Endothelial cell of umbilical vein (primary cell): ENCODE results near the gene MMRN1. TPM values are rescaled to one million over a fixed set of nuclear protein-coding genes. Genes with fewer than 3 reads are reported as not detected.

Source experiments
- BruUV-seq: library from RNA; stranded (reverse); fragments of 400-500 nt; replicated peaks from 2 replicates; lab custom pipeline; 2021; lab: Mats Ljungman, UMichigan
- CTCF ChIA-PET: fragments of 300-600, 350-600 bp; sonication (Branson Sonifier 250); formaldehyde crosslinking; loops from one replicate; lab custom pipeline; 2021; ENCODE audit warnings: antibody characterized with exemption, inconsistent platforms; lab: Charles Lee
- POLR2A ChIA-PET: fragments of 300-600, 350-600 bp; sonication (Branson Sonifier 250); formaldehyde crosslinking; loops from one replicate; lab custom pipeline; 2021; ENCODE audit warnings: antibody characterized with exemption, inconsistent platforms; lab: Charles Lee
- DNase-seq: peaks from one replicate; pipeline ENCODE4 v3.0.0-alpha.2; 2011; ENCODE audit warnings: low read depth, low spot score
- FAIRE-seq: peaks from 2 replicates; lab custom pipeline; 2011; peaks lifted over from hg19 to GRCh38; lab: Jason Lieb, UNC
- H2AFZ ChIP-seq: 2 replicates; pipeline ENCODE4 v1.6.0; 2012; ENCODE audit warnings: low read depth, low read length, control low read depth, inconsistent platforms
- H3K27ac ChIP-seq: 2 replicates; pipeline ENCODE4 v1.5.1; 2011; ENCODE audit warnings: low read depth, mild to moderate bottlenecking, control low read depth, low read length, moderate library complexity; ENCODE audit not compliant: insufficient read depth
- H3K27me3 ChIP-seq, 2 experiments: 2 replicates each; pipeline versions ENCODE4 v1.6.0 to v1.6.1; 2011; ENCODE audit warnings: low read length in 2 of 2, mixed read lengths in 1 of 2; ENCODE audit not compliant: control insufficient read depth in 2 of 2, insufficient read depth in 2 of 2
- H3K36me3 ChIP-seq, 2 experiments: 2 replicates in 1 of 2; 3 replicates in 1 of 2; pipeline ENCODE4 v1.5.1; 2011; ENCODE audit warnings: low read length in 2 of 2, mild to moderate bottlenecking in 1 of 2, moderate library complexity in 1 of 2; ENCODE audit not compliant: control insufficient read depth in 2 of 2, insufficient read depth in 2 of 2; ENCODE audit errors: extremely low read depth in 1 of 2
- H3K4me1 ChIP-seq: 3 replicates; pipeline ENCODE4 v1.5.1; 2011; ENCODE audit warnings: mild to moderate bottlenecking, low read length; ENCODE audit not compliant: control insufficient read depth, insufficient read depth; ENCODE audit errors: extremely low read depth
- H3K4me2 ChIP-seq: 2 replicates; pipeline ENCODE4 v1.6.1; 2011; ENCODE audit warnings: low read length, control low read depth, mixed read lengths; ENCODE audit not compliant: insufficient read depth
- H3K4me3 ChIP-seq, 3 experiments: fragments of 200-600 bp in 1 of 3; sonication (generic), shearing (Covaris generic) in 1 of 3; replicated peaks in 1 of 3; 2 replicates each; pipeline ENCODE4 v1.5.1; 2011 to 2016; ENCODE audit warnings: control low read depth in 3 of 3, low read length in 3 of 3, mild to moderate bottlenecking in 2 of 3, inconsistent platforms in 1 of 3, low read depth in 1 of 3, moderate library complexity in 1 of 3; ENCODE audit not compliant: insufficient read depth in 1 of 3
- H3K79me2 ChIP-seq: 2 replicates; pipeline ENCODE4 v1.6.0; 2012; ENCODE audit warnings: low read length, inconsistent platforms; ENCODE audit not compliant: control insufficient read depth, insufficient read depth
- H3K9ac ChIP-seq: replicated peaks from 2 replicates; pipeline ENCODE3; 2011; ENCODE audit warnings: low read length, control low read depth; ENCODE audit not compliant: insufficient read depth; ENCODE audit errors: extremely low read depth
- H3K9me1 ChIP-seq: replicated peaks from 3 replicates; pipeline ENCODE4 v1.6.0; 2011; ENCODE audit warnings: mild to moderate bottlenecking, low read length; ENCODE audit not compliant: control insufficient read depth, insufficient read depth; ENCODE audit errors: extremely low read depth
- H3K9me3 ChIP-seq: replicated peaks from 2 replicates; pipeline ENCODE4 v1.5.1; 2012; ENCODE audit warnings: low read length, inconsistent platforms; ENCODE audit not compliant: control insufficient read depth, insufficient read depth
- H4K20me1 ChIP-seq: replicated peaks from 2 replicates; pipeline ENCODE3; 2011; ENCODE audit warnings: mild to moderate bottlenecking, low read length; ENCODE audit not compliant: control insufficient read depth, insufficient read depth; ENCODE audit errors: extremely low read depth
- CTCF ChIP-seq, 2 donors: IDR thresholded peaks; 1 replicate in 1 of 2; 2 replicates in 1 of 2; pipeline ENCODE4 v1.5.1; 2011; ENCODE audit warnings: low read length in 2 of 2, mild to moderate bottlenecking in 2 of 2, moderate library complexity in 2 of 2, control low read depth in 1 of 2, inconsistent platforms in 1 of 2, low read depth in 1 of 2; ENCODE audit not compliant: insufficient read depth in 1 of 2; ENCODE audit errors: extremely low read depth in 1 of 2
- EZH2 ChIP-seq: IDR thresholded peaks from 2 replicates; pipeline ENCODE4 v1.6.1; 2012; ENCODE audit warnings: borderline replicate concordance, low read depth, mild to moderate bottlenecking, moderate library complexity, low read length, inconsistent platforms; ENCODE audit not compliant: severe bottlenecking
- FOS ChIP-seq: IDR thresholded peaks from 2 replicates; pipeline ENCODE4 v1.6.1; 2011; ENCODE audit warnings: mild to moderate bottlenecking, low read length, moderate library complexity, borderline replicate concordance; ENCODE audit not compliant: insufficient read depth
- GATA2 ChIP-seq: IDR thresholded peaks from 2 replicates; pipeline ENCODE4 v1.7.0; 2011; ENCODE audit warnings: low read depth, mild to moderate bottlenecking, moderate library complexity, mixed read lengths, low read length; ENCODE audit not compliant: insufficient read length, insufficient read depth
- JUN ChIP-seq: IDR thresholded peaks from 2 replicates; pipeline ENCODE4 v1.6.1; 2011; ENCODE audit warnings: borderline replicate concordance, low read depth; ENCODE audit not compliant: insufficient read length, insufficient read depth
- MYC ChIP-seq: IDR thresholded peaks from one replicate; pipeline ENCODE4 v1.6.1; 2011; ENCODE audit warnings: mild to moderate bottlenecking, low read depth, low read length
- POLR2A ChIP-seq: IDR thresholded peaks from 2 replicates; pipeline ENCODE4 v1.6.1; 2012; ENCODE audit warnings: low read depth, mild to moderate bottlenecking, control low read depth, low read length
- POLR2AphosphoS5 ChIP-seq: IDR thresholded peaks from 2 replicates; pipeline ENCODE4 v1.6.1; 2012; ENCODE audit warnings: low read depth, mild to moderate bottlenecking, control low read depth, low read length, moderate library complexity; ENCODE audit not compliant: insufficient read depth
- dilution Hi-C: fragments of 300-500 bp; cut with MboI; formaldehyde crosslinking; loops from one replicate; pipeline ENCODE4 v1.15.0; 2019; ENCODE audit warnings: low sequenced_read_pairs; ENCODE audit not compliant: extremely low pct_ligation_motif_present
- intact Hi-C: fragments of 100-400 bp; cut with micrococcal nuclease; formaldehyde crosslinking; loops from one replicate; pipeline ENCODE4 v1.10.0; 2022
- polyA plus RNA-seq, 4 experiments: library from polyadenylated mRNA; depleted of rRNA in 3 of 4; stranded (reverse) in 3 of 4; unstranded in 1 of 4; fragments of >200 nt; gene quantifications; 2 replicates each; pipeline versions ENCODE4 v1.2.1 to v1.2.3, GENCODE V29; 2011 to 2012; ENCODE audit warnings: missing spikeins in 1 of 4
- total RNA-seq: library from RNA; stranded (reverse); gene quantifications from 2 replicates; pipeline ENCODE4 v1.2.3, GENCODE V29; 2021
- TF ChIP-seq, protein P1 (sequence below): IDR thresholded peaks from 2 replicates; pipeline ENCODE4 v1.6.1; 2011; ENCODE audit not compliant: insufficient read depth, insufficient read length

MMRN1 gene
- total and polyA plus RNA-seq, 2 donors (not counting 3 experiments of a cell fraction or from before 2014, with no cell fraction given) = 143 to 414 TPM

DNA sequence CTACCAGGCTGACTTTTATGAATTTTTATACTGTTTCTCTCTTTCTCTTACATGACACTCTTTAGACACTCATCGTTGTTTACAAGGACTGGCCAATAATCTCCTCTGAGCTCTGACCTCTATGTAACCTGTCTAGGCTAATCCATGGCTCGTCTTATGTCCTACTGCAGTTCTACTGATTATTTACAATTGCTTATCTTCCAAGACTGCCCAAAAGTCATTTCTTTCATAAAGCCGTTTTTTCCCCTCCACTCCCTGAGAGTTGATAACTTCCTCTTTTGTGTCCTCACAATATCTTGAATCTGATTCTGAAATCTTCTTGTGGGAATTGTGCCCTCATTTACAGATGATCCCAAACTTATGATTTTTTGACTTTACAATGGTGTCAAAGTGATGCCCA lies 39.4 kb upstream of the MMRN1 start:
- DNase-seq (no peak), FAIRE-seq (no peak)
- Histone ChIP-seq H3K4me2 (no peak overlapping the region), H2AFZ (no peak overlapping the region), H3K36me3 (no peaks in the 10 kb centered on the region), H3K4me3 (no peak overlapping the region), H4K20me1 (no peaks in the 10 kb centered on the region), H3K9ac (no peak overlapping the region), H3K4me1 (no peaks in the 10 kb centered on the region), H3K9me1 (no peaks in the 10 kb centered on the region), H3K9me3 (no peaks in the 10 kb centered on the region), H3K79me2 (no peaks in the 10 kb centered on the region), H3K27me3 (no peaks in the 10 kb centered on the region), H3K27ac (no peak overlapping the region)
- BruUV-seq = no TSS peak
- POLR2A ChIA-PET = no interaction called here
- TF ChIP-seq CTCF (IDR thresholded peaks at IDR 0.05; ENCODE audit: extremely low read depth in 1 of 2, insufficient read depth in 1 of 2, low read depth in 1 of 2, low read length in 2 of 2) (no peak), GATA2 (no peak), EZH2 (no peak), POLR2A (no peak)
- CTCF ChIA-PET = interaction anchor here (2.0 to 5.1 kb wide), 2 partner anchors 14 to 17 kb away, joined by 5 to 23 read pairs; no protein-coding TSS in a partner anchor
- dilution Hi-C loops = no loop called here
- intact Hi-C loops = no loop called here

DNA sequence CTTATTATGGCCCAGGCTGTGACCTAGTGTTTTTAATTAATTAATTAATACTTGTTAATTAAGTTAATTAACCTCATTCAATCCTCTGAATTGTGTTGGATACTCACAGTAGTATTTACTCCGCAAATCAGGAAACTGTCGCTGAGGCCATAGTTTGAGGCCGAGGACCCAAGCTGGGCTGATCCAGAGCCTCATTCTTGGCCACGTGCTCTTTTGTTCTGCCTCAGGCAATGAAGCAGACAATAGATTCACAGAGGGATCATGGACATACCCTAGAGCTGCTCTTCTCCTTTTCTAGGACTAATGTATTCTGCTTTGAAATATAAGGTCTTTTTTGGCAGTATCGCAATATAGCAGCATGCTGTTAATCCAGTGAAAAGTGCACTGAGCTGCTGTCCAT lies 33.7 kb upstream of the MMRN1 start:
- Histone ChIP-seq H3K4me2 (no peak overlapping the region), H3K4me3 (no peak overlapping the region), H3K79me2 (no peaks in the 10 kb centered on the region), H2AFZ (no peak overlapping the region), H3K9me3 (no peaks in the 10 kb centered on the region), H3K36me3 (no peaks in the 10 kb centered on the region), H3K9ac (no peak overlapping the region), H3K27me3 (no peaks in the 10 kb centered on the region), H3K9me1 (no peaks in the 10 kb centered on the region), H3K4me1 (no peaks in the 10 kb centered on the region), H4K20me1 (no peaks in the 10 kb centered on the region), H3K27ac (no peak overlapping the region)
- DNase-seq = no peak
- TF ChIP-seq FOS (no peak), EZH2 (no peak), MYC (no peak), POLR2AphosphoS5 (no peak), JUN (no peak), GATA2 (no peak), CTCF (IDR thresholded peaks at IDR 0.05; ENCODE audit: extremely low read depth in 1 of 2, insufficient read depth in 1 of 2, low read depth in 1 of 2, low read length in 2 of 2) (no peak), POLR2A (no peak)
- TF ChIP-seq, protein P1, sequence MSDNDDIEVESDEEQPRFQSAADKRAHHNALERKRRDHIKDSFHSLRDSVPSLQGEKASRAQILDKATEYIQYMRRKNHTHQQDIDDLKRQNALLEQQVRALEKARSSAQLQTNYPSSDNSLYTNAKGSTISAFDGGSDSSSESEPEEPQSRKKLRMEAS = no peak
- no TSS peak for BruUV-seq
- intact Hi-C loops = no loop called here
- POLR2A ChIA-PET = no interaction called here
- FAIRE-seq = no peak
- CTCF ChIA-PET = interaction anchor here (1.0 to 1.4 kb wide), 3 partner anchors 8 to 204 kb away, joined by 3 to 8 read pairs (median 3); no protein-coding TSS in a partner anchor
- dilution Hi-C loops = no loop called here
